ENCODE data around the gene PPP1R13B.

Gene PPP1R13B

DNA sequence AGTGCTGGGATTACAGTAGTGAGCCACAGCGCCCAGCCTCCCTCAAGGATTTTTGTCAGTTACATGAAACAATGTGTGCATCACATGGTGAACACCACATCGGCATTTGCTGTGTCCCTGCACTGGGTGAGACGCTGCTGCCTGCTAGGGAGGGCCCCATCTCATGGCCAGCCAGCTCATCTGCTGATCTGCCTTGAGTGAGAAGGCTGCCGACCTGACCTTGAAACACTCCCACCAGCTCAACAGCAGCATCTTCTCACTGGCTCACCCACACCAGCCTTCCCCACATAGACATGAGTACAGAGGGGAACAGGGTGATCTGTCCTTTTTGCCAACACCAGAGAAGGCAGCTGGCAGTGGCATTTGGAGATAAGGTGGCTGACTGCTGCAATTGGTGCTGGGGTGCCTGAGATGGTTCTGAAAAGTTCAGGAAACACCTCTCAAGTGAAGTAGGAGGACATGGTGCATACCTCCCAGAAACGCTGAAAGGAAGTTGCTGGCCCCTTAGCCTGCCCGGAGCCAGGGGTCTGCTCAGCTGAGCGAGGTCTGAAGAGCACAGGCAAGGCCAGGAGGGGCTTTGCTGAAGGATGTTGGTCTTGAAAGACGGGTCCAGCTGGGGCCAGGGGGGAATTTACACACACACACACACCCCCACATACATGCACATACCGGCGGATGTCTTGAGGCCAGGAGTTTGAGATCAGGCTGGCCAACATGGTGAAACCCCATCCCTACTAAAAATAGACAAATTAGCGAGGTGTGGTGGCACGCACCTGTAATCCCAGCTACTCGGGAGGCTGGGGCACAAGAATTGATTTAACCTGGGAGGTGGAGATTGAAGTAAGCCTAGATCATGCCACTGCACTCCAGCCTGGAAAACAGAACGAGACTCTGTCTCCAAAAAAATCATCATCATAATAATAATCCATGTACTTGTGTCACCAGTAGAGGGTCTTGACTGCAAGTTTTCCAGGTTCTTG is 14.3 kb upstream of the PPP1R13B start:
- H3K4me1 ChIP-seq = no peaks in the 10 kb centered on the region; the same call in 1 of the 2 replicates
- H3K4me3 ChIP-seq (ENCODE audit: low read depth, low read length) = no peak overlapping the region
- TF ChIP-seq, protein P1, sequence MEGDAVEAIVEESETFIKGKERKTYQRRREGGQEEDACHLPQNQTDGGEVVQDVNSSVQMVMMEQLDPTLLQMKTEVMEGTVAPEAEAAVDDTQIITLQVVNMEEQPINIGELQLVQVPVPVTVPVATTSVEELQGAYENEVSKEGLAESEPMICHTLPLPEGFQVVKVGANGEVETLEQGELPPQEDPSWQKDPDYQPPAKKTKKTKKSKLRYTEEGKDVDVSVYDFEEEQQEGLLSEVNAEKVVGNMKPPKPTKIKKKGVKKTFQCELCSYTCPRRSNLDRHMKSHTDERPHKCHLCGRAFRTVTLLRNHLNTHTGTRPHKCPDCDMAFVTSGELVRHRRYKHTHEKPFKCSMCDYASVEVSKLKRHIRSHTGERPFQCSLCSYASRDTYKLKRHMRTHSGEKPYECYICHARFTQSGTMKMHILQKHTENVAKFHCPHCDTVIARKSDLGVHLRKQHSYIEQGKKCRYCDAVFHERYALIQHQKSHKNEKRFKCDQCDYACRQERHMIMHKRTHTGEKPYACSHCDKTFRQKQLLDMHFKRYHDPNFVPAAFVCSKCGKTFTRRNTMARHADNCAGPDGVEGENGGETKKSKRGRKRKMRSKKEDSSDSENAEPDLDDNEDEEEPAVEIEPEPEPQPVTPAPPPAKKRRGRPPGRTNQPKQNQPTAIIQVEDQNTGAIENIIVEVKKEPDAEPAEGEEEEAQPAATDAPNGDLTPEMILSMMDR (IDR thresholded peaks at IDR 0.05; ENCODE audit: low read depth, low read length) = no peak; the same call in 1 of the 2 replicates
- DNase-seq = no peak
- no peaks in the 10 kb centered on the region for H3K9me3 ChIP-seq
- H3K36me3 ChIP-seq = no peaks in the 10 kb centered on the region
- H3K27me3 ChIP-seq = no peaks in the 10 kb centered on the region

DNA sequence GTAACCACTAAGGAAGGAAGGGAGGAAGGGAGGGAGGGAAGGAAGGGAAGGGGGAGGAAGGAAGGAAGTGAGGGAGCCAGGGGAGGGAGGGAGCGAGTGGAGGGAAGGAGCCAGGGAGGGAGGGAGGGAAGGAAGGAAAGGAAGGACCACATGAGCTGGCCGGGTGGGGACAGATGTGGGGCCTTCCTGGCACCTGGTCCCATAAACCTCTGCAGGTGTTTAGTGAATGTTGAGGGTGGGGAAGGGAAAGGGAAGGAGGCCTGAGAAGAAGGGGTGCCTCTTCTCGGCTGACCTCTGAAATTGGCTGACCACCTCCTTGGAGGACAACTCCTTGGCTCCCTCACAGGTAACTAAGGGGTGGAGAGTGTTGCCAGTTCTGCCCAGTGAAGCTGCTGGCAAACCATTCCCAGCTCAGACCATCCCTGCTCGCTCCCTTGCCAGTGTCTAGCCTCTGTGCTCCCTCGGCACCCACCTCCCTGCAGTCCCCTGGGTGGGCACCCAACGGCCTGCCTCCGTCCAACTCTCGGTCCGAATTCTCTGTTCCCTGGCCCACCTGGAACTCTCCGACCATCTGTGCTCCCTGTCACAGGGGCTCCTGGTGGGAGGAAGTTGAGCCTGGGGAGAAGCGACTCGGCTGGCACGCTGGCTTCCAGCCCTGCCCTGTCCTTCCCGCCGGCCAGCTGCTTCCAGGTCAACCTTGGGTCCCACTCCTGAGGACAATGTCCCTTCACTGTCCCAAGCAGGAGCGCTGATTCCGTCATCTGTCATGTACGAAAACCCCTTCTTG is 12.2 kb upstream of the PPP1R13B start:
- H3K9me3 ChIP-seq = no peaks in the 10 kb centered on the region
- TF ChIP-seq, protein P1 (IDR thresholded peaks at IDR 0.05; ENCODE audit: low read depth, low read length) = no peak
- DNase-seq = no peak
- peaks cover 17% of the 10 kb centered on the region for H3K4me1 ChIP-seq
- no peaks in the 10 kb centered on the region for H3K27me3 ChIP-seq
- H3K4me3 ChIP-seq (ENCODE audit: low read depth, low read length) = no peak overlapping the region
- H3K36me3 ChIP-seq = no peaks in the 10 kb centered on the region

DNA sequence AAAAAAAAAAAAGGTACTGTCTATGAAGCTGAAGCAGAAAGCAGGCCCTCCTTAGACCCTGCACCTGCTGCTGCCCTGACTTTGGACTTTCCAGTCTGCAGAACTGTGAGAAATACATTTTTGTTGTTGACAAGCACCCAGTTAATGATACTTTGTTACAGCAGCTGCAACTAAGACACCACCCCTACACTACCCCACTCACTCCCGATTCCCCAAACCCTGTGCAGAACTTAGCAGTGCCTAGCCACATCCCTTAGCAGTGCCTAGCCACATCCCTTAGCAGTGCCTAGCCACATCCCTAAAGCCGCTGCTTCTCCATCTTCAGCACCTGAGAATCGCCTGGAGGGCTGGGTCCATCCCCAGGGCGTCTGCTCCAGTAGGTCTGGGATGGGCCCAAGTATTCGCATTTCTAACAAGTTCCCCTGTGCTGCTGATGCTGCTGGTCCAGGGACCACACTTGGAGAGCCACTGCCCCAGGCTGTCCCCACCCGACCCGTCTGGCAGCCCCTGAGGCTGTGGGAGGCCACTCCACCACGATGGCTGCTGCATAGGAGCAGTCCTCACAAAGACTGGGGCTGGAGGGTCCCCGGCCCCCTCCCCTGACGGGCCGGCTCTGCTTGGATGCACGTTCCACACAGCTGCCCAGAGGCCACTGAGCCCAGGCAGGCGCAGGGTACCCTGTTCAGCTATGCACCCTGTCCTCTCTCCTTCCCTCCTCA is 10.8 kb upstream of the PPP1R13B start:
- H3K36me3 ChIP-seq = no peaks in the 10 kb centered on the region
- no peak overlapping the region for H3K4me3 ChIP-seq (ENCODE audit: low read depth, low read length)
- no peaks in the 10 kb centered on the region for H3K9me3 ChIP-seq
- H3K27me3 ChIP-seq = no peaks in the 10 kb centered on the region
- DNase-seq = no peak
- TF ChIP-seq, protein P1 (IDR thresholded peaks at IDR 0.05; ENCODE audit: low read depth, low read length) = no peak
- peaks cover 17% of the 10 kb centered on the region for H3K4me1 ChIP-seq

DNA sequence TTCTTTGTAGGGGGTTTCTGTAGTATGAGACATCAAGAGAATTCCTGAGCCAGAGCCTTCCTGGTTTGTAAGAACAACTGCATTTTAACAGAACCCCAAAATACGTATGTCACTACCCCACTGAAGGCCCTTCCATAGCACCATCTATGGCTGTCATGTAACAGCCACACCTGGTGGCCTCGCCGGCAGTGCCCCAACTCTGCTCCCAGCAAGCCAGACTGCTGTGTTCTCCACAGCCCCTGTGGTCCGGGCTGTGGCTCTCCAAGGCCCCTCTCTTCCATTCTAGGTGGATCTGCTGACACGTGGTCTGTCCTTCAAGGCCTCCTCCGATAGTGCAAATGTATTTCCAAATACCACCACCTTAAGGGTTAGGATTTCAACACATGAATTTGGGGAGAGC is 9.9 kb upstream of the PPP1R13B start:
- Histone ChIP-seq H3K4me1 (peaks cover 17% of the 10 kb centered on the region), H3K27me3 (no peaks in the 10 kb centered on the region), H3K4me3 (ENCODE audit: low read depth, low read length) (no peak overlapping the region), H3K9me3 (no peaks in the 10 kb centered on the region), H3K36me3 (no peaks in the 10 kb centered on the region)
- no peak for DNase-seq
- TF ChIP-seq, protein P1 (IDR thresholded peaks at IDR 0.05; ENCODE audit: low read depth, low read length) = no peak

DNA sequence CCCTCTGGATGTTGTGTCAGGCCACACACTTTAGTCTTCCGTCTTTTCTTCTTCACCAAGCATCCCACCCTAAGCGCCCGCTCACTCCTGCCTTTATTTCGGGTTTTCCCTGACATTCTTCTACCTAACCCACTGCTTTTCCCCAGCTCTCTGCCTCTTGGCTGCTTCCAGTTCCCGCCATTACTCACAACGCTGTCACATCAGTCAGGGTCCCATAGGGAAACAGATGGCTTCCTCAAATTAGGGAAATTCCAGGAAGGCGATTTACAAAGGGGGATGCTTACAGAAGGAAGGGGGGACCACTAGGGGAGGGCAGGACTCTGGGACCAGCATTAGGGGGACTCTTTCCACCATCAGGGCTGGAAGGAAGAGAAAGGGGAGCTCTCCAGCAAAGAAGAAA is 9.2 kb upstream of the PPP1R13B start:
- no peaks in the 10 kb centered on the region for H3K27me3 ChIP-seq
- H3K9me3 ChIP-seq = no peaks in the 10 kb centered on the region

More for the DNA sequence above, 9.2 kb upstream of the PPP1R13B start:
- TF ChIP-seq, protein P1 (IDR thresholded peaks at IDR 0.05; ENCODE audit: low read depth, low read length) = no peak
- no peak for DNase-seq
- H3K36me3 ChIP-seq = no peaks in the 10 kb centered on the region
- H3K4me3 ChIP-seq (ENCODE audit: low read depth, low read length) = no peak overlapping the region
- peaks cover 17% of the 10 kb centered on the region for H3K4me1 ChIP-seq

Data from BE2C (cell line).